ENCODE data around the gene B4GALNT2.

DNA sequence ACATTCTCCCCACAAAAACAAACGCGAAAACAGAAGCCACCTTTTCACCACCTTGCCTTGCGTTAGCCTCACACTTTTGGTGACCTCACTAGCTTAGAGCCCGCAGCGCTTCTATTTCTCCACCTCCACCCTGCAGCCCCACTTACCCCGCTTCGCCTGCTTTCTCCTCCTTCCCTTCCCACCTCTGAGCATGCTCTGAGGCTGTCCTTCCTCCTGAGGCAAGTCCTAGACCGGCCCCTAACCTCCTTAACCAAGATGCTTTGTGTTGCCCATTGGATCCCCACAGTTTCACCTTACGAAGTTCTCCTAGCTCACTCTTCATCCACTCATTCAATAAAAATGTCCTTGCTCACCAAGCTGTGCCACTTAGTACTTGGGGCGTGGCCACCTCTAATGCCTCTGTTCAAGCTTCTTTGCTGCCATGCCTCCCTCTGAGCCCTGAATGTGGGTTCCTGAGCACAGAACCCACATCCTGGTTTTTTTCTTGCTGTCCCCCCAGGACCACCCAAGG is 76.5 kb downstream of the B4GALNT2 start:
- TF ChIP-seq POLR2A (IDR thresholded peaks at IDR 0.05; ENCODE audit: low read depth, low read length) (no peak), POLR2AphosphoS5 (IDR thresholded peaks at IDR 0.05; ENCODE audit: insufficient read depth, low read depth, low read length) (no peak), CTCF (IDR thresholded peaks at IDR 0.05; ENCODE audit: extremely low read depth in 1 of 2, insufficient read depth in 1 of 2, low read depth in 1 of 2, low read length in 2 of 2) (no peak), EZH2 (IDR thresholded peaks at IDR 0.05; ENCODE audit: borderline replicate concordance, low read depth, low read length, severe bottlenecking) (no peak), GATA2 (IDR thresholded peaks at IDR 0.05; ENCODE audit: insufficient read depth, insufficient read length, low read depth, low read length) (no peak), MYC (IDR thresholded peaks at IDR 0.05; ENCODE audit: low read depth, low read length) (no peak), JUN (IDR thresholded peaks at IDR 0.05; ENCODE audit: borderline replicate concordance, insufficient read depth, insufficient read length, low read depth) (no peak), MAX (IDR thresholded peaks at IDR 0.05; ENCODE audit: insufficient read depth, insufficient read length) (no peak)

Data from endothelial cell of umbilical vein (primary cell).